B cell (primary cell): Measurements from ENCODE around the gene PRRC1. TPM values are rescaled to one million over a fixed set of nuclear protein-coding genes. Genes with fewer than 3 reads are reported as not detected.

ENCODE experiments used
- ATAC-seq: fragments of 200-7000 bp; cut with Tn5 transposase; one replicate; pipeline ENCODE4 v1.10.0; 2021; ENCODE audit warnings: low read depth, mild to moderate bottlenecking, moderate number of reproducible peaks, moderate library complexity
- CTCF ChIA-PET: fragments of 350-600 bp; sonication (Branson Sonifier 250); formaldehyde crosslinking; loops from one replicate; lab custom pipeline; 2021; ENCODE audit warnings: antibody characterized with exemption, inconsistent platforms; lab: Charles Lee
- POLR2A ChIA-PET: fragments of 350-600 bp; sonication (Branson Sonifier 250); formaldehyde crosslinking; loops from one replicate; lab custom pipeline; 2021; ENCODE audit warnings: antibody characterized with exemption; lab: Charles Lee
- DNase-seq: peaks from one replicate; pipeline ENCODE4 v3.0.0; 2013
- H2AFZ ChIP-seq: 2 replicates; pipeline ENCODE4 v1.6.1; 2012; ENCODE audit warnings: mild to moderate bottlenecking, low read depth, low read length; ENCODE audit not compliant: insufficient read depth, poor library complexity, severe bottlenecking
- H3K27ac ChIP-seq, 2 donors: 1 replicate in 1 of 2; 2 replicates in 1 of 2; pipeline ENCODE4 v1.5.1; 2012 to 2013; ENCODE audit warnings: low read length in 2 of 2, mild to moderate bottlenecking in 2 of 2, moderate library complexity in 1 of 2
- H3K27me3 ChIP-seq, 4 experiments: fragments of 200-600 bp in 1 of 4; sonication (generic) in 1 of 4; replicated peaks in 1 of 4; 1 replicate in 2 of 4; 2 replicates in 2 of 4; pipeline versions ENCODE4 v1.6.1 to v1.7.0; 2013 to 2016; ENCODE audit warnings: low read length in 3 of 4, mild to moderate bottlenecking in 2 of 4, mixed read lengths in 1 of 4, moderate library complexity in 1 of 4; ENCODE audit not compliant: insufficient read depth in 4 of 4, control insufficient read depth in 3 of 4; ENCODE audit errors: control extremely low read depth in 1 of 4
- H3K36me3 ChIP-seq, 2 experiments: replicated peaks in 1 of 2; 1 replicate in 1 of 2; 2 replicates in 1 of 2; pipeline versions ENCODE4 v1.6.1 to v1.7.1; 2013; ENCODE audit warnings: low read length in 1 of 2; ENCODE audit not compliant: insufficient read depth in 2 of 2, control insufficient read depth in 1 of 2; ENCODE audit errors: control extremely low read depth in 1 of 2, extremely low read depth in 1 of 2
- H3K4me1 ChIP-seq, 2 donors: fragments of 200-600 bp in 1 of 2; sonication (generic) in 1 of 2; 1 replicate in 1 of 2; 2 replicates in 1 of 2; pipeline versions ENCODE4 v1.5.1 to v1.6.1; 2013 to 2017; ENCODE audit warnings: low read length in 2 of 2; ENCODE audit not compliant: control insufficient read depth in 2 of 2, insufficient read depth in 2 of 2
- H3K4me2 ChIP-seq: replicated peaks from 2 replicates; pipeline ENCODE3; 2012; ENCODE audit warnings: mild to moderate bottlenecking, low read depth, low read length; ENCODE audit not compliant: poor library complexity, severe bottlenecking
- H3K4me3 ChIP-seq, 5 experiments: fragments of 200-600 bp in 1 of 5; sonication (generic) in 1 of 5; 1 replicate in 3 of 5; 2 replicates in 2 of 5; pipeline versions ENCODE4 v1.5.1 to v1.7.0; 2011 to 2016; ENCODE audit warnings: low read length in 4 of 5, mild to moderate bottlenecking in 4 of 5, low read depth in 2 of 5, control low read depth in 1 of 5, moderate library complexity in 1 of 5; ENCODE audit not compliant: insufficient read depth in 1 of 5; ENCODE audit errors: control extremely low read depth in 1 of 5, extremely low read depth in 1 of 5
- H3K79me2 ChIP-seq: fragments of 200-600 bp; sonication (generic); one replicate; pipeline ENCODE4 v1.6.0; 2016; ENCODE audit warnings: low read length; ENCODE audit not compliant: control insufficient read depth, insufficient read depth
- H3K9ac ChIP-seq: fragments of 200-600 bp; sonication (generic); 2 replicates; pipeline ENCODE4 v1.6.1; 2017; ENCODE audit warnings: mild to moderate bottlenecking, low read length, moderate library complexity
- H3K9me3 ChIP-seq, 3 donors: one replicate each; pipeline versions ENCODE4 v1.6.1 to v1.7.1; 2013; ENCODE audit warnings: low read length in 2 of 3; ENCODE audit not compliant: control insufficient read depth in 2 of 3, insufficient read depth in 1 of 3; ENCODE audit errors: control extremely low read depth in 1 of 3
- H4K20me1 ChIP-seq: 2 replicates; pipeline ENCODE4 v1.6.0; 2012; ENCODE audit warnings: mild to moderate bottlenecking, low read length; ENCODE audit not compliant: insufficient read depth, control insufficient read depth, poor library complexity, severe bottlenecking
- H3K27ac Mint-ChIP-seq: one replicate; pipeline ENCODE4 v1.8.0; 2021; ENCODE audit warnings: mixed read lengths
- H3K27me3 Mint-ChIP-seq: one replicate; pipeline ENCODE4 v1.8.0; 2021; ENCODE audit warnings: mixed read lengths
- H3K4me1 Mint-ChIP-seq: one replicate; pipeline ENCODE4 v1.8.0; 2021; ENCODE audit warnings: mixed read lengths
- H3K4me3 Mint-ChIP-seq: one replicate; pipeline ENCODE4 v1.8.0; 2021; ENCODE audit warnings: mixed read lengths
- H3K9me3 Mint-ChIP-seq: one replicate; pipeline ENCODE4 v1.8.0; 2022; ENCODE audit warnings: mixed read lengths; ENCODE audit not compliant: insufficient read depth
- EZH2 ChIP-seq: IDR thresholded peaks from 2 replicates; pipeline ENCODE4 v1.6.1; 2012; ENCODE audit warnings: borderline replicate concordance, low read depth, mild to moderate bottlenecking, moderate library complexity, low read length; ENCODE audit not compliant: insufficient read depth, poor library complexity, severe bottlenecking
- WGBS: methylation state at CpG from one replicate; pipeline ENCODE4 v1.1.5; 2013; ENCODE audit warnings: missing lambda C conversion rate; ENCODE audit not compliant: insufficient coverage; 5-methylcytosine and 5-hydroxymethylcytosine counted together
- intact Hi-C: fragments of 100-400 bp; cut with micrococcal nuclease; formaldehyde crosslinking; loops from one replicate; pipeline ENCODE4 v1.10.0; 2022
- polyA plus RNA-seq: library from polyadenylated mRNA; depleted of rRNA; stranded (reverse); fragments of >200 nt; gene quantifications from 2 replicates; pipeline ENCODE4 v1.2.3, GENCODE V29; 2012
- total RNA-seq, 2 donors: library from RNA; stranded (reverse); fragments of 120-200 nt in 1 of 2; gene quantifications; 1 replicate in 1 of 2; 2 replicates in 1 of 2; pipeline versions ENCODE4 v1.2.3 to v1.2.4, GENCODE V29; 2013 to 2022
- TF ChIP-seq, protein P1 (sequence below): fragments of 200-600 bp; IDR thresholded peaks from one replicate; pipeline ENCODE4 v1.8.0; 2022; ENCODE audit warnings: antibody characterized with exemption, mild to moderate bottlenecking

Gene PRRC1
- total and polyA plus RNA-seq, 2 donors (not counting 1 experiment from before 2014, with no cell fraction given): 9.7 to 35.5 TPM

DNA sequence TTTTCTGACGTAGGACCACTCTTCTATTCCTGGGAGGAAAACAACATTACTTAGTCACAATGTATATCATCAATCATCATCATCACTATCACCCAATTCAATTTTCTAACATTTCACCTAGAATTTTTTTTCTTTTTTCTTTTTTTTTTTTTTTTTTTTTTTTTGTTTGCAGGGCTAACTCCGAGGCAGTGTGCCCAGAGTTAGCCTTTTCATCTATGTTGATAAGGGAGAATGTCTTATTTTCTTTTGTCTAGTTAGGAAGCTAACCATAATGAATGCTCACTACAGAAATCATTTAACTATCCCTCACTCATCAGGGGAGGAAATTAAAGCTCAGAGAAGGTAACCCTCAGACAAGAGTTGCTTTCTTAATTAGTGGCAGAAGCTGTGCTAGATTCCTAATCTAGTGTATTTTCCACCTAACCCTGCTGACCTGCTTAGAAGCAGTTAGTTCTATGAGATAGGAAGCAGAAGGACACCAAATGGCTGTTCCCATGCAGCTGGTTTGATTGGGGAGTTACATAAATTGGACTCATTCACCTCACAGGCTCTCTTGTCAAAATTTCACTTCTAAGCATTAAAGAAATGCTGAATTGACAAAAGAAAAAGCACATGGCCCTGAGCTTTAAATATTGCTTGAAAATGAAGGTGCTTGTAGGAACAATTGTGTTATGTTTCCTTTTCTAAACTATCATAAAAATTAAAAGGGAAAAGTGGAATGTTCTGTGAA lies 8.6 kb upstream of the PRRC1 start:
- CTCF ChIA-PET: interaction anchor here (0.7 to 1.0 kb wide), 3 partner anchors 16 to 831 kb away, joined by 3 read pairs; no protein-coding TSS in a partner anchor

More for the DNA sequence above, 8.6 kb upstream of the PRRC1 start:
- WGBS: no CpG with 5 or more reads among the region's 2 CpGs
- Histone ChIP-seq H3K4me3 (no peak overlapping the region), H3K27me3 (peaks cover 0 to 9% (median 5%) of the 10 kb centered on the region in 4 experiments), H3K27ac (no peak overlapping the region), H2AFZ (no peak overlapping the region), H3K9me3 (no peaks in the 10 kb centered on the region), H3K36me3 (no peaks in the 10 kb centered on the region), H3K79me2 (no peaks in the 10 kb centered on the region), H3K4me2 (no peak overlapping the region), H3K9ac (no peak overlapping the region), H4K20me1 (no peaks in the 10 kb centered on the region), H3K4me1 (no peaks in the 10 kb centered on the region)
- POLR2A ChIA-PET: no interaction called here
- ATAC-seq: no peak
- Mint-ChIP-seq H3K9me3 (no peaks in the 10 kb centered on the region), H3K4me1 (no peaks in the 10 kb centered on the region), H3K27ac (no peak overlapping the region), H3K27me3 (peaks cover 28% of the 10 kb centered on the region), H3K4me3 (no peak overlapping the region)
- TF ChIP-seq, protein P1, sequence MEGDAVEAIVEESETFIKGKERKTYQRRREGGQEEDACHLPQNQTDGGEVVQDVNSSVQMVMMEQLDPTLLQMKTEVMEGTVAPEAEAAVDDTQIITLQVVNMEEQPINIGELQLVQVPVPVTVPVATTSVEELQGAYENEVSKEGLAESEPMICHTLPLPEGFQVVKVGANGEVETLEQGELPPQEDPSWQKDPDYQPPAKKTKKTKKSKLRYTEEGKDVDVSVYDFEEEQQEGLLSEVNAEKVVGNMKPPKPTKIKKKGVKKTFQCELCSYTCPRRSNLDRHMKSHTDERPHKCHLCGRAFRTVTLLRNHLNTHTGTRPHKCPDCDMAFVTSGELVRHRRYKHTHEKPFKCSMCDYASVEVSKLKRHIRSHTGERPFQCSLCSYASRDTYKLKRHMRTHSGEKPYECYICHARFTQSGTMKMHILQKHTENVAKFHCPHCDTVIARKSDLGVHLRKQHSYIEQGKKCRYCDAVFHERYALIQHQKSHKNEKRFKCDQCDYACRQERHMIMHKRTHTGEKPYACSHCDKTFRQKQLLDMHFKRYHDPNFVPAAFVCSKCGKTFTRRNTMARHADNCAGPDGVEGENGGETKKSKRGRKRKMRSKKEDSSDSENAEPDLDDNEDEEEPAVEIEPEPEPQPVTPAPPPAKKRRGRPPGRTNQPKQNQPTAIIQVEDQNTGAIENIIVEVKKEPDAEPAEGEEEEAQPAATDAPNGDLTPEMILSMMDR: no peak
- no peak for TF ChIP-seq EZH2
- DNase-seq: no peak
- intact Hi-C loops: no loop called here
